GM12892 (cell line): ENCODE data around the gene TUNAR.

Experiments used
- POLR2A ChIP-seq: IDR thresholded peaks from 2 replicates; pipeline ENCODE4 v1.6.1; 2011; ENCODE audit warnings: low read depth, low read length, control low read depth
- POLR2AphosphoS5 ChIP-seq: IDR thresholded peaks from 2 replicates; pipeline ENCODE4 v1.6.1; 2011; ENCODE audit warnings: low read depth, low read length, control low read depth
- TAF1 ChIP-seq: IDR thresholded peaks from 2 replicates; pipeline ENCODE4 v1.6.1; 2011; ENCODE audit warnings: low read depth, mild to moderate bottlenecking, control low read depth, low read length, borderline replicate concordance

- TF ChIP-seq POLR2AphosphoS5 = no peak
- TF ChIP-seq POLR2A = no peak
- no peak for TF ChIP-seq TAF1
These were observed 9.9 kb downstream of the TUNAR start for GRCh38 chr14:95886366-95887056.
